ENCODE results near the gene MLPH.
A peak's percentile ranks its signal among the peaks of the same experiment; 100 is the strongest.

MLPH gene

DNA sequence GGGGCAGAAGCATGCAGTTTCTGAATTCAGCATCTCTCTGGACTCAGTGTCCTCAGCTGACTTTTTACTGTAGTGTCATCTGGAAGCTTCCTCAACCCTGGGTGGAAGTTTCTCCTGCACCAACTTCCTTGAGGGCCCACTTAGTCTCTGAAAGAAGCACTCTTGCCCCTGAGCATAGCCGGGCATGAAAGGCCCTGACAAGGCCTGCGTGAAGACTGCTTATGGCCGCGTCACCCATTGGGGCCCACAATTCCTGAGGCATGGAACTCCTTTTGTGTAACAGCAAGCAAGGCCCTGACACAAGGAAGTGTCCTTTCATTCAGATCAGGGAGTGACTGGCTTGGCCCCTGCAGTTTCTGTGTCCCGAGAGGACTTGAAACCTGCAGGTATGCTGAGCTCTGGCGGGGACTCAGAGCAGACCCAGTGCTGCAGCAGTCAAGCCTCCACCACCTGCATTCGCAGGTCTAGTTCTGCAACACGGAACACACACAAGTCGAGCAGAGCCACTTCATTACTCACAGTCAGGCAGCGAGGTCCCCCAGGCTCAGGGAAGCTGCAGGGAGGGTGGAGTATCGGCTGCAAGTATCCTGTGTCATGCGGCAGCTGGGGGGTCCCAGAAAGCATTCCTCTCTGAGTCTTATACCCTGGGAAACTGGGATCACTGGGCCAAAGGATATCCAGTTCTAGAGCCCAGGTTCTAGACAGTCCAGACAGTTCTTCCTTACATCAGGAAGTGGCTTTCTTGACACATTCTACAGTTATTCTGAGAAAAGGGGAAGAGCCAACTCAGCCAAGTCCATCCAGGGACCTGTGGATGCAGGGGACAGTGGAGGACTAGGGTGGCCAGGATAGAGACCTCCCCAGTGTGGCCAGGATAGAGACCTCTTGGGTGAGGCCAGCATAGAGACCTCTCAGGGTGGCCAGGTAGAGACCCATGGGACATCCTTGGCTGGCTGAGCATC lies 43.7 kb downstream of the MLPH start:
- H3K79me2 ChIP-seq (ENCODE audit: control insufficient read depth, insufficient read depth, low read length), result no peaks in the 10 kb centered on the region
- no peak overlapping the region for H2BK120ac ChIP-seq (ENCODE audit: low read depth, low read length)
- no peak overlapping the region for H3K56ac ChIP-seq (ENCODE audit: low read length)
- no peaks in the 10 kb centered on the region for H3K79me1 ChIP-seq (ENCODE audit: low read length)
- H3K4ac ChIP-seq (ENCODE audit: low read depth, low read length), result no peak overlapping the region
- H3K4me1 ChIP-seq (ENCODE audit: control insufficient read depth, low read depth, low read length), result peaks cover 3% of the 10 kb centered on the region
- H4K8ac ChIP-seq (ENCODE audit: low read depth, low read length), result no peak overlapping the region
- H2BK15ac ChIP-seq (replicated peaks; ENCODE audit: low read depth), result no peak overlapping the region
- H3K18ac ChIP-seq (ENCODE audit: low read length), result no peak overlapping the region
- no CpG with 5 or more reads among the region's 12 CpGs for WGBS (ENCODE audit: extremely low coverage, insufficient coverage, low lambda C conversion rate)
- no peak overlapping the region for H4K5ac ChIP-seq (ENCODE audit: low read length)
- H3K4me2 ChIP-seq (ENCODE audit: low read length), result no peak overlapping the region
- H2BK5ac ChIP-seq (ENCODE audit: low read length), result peak overlapping the region; percentile 7
- H3K36me3 ChIP-seq (ENCODE audit: control insufficient read depth, insufficient read depth, low read length), result no peaks in the 10 kb centered on the region
- no peak overlapping the region for H3K27ac ChIP-seq (ENCODE audit: low read depth, low read length)
- no peak overlapping the region for H2AK5ac ChIP-seq (ENCODE audit: low read length)
- no peak overlapping the region for H3K9ac ChIP-seq (ENCODE audit: low read length)
- no peak for DNase-seq
- H3K23ac ChIP-seq (ENCODE audit: low read length), result no peak overlapping the region
- no peak overlapping the region for H3K4me3 ChIP-seq (ENCODE audit: low read length)
- no peaks in the 10 kb centered on the region for H3K27me3 ChIP-seq (ENCODE audit: insufficient read depth, low read length, poor library complexity)

DNA sequence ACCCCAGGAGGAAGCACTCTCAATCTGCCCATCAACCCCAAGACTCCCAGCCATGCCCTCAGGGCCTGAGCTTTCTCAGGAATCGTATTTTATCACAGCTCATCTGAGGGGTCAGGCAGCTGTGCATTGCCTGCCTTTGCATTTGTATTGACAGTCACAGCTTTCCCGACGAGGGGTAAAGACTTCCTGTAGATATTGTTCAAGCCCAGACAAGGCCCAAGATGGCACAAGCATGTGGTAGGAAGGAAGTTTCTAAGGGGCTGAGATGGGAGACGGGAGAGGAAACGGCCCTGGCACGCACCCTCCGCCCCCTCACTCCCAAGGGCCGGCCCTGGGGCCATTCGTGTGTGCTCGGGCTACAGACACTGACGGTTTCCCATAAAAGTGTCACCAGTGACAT lies 45.1 kb downstream of the MLPH start:
- H2BK5ac ChIP-seq (ENCODE audit: low read length), result peak overlapping the region; percentile 28
- H4K5ac ChIP-seq (ENCODE audit: low read length), result no peak overlapping the region
- H3K56ac ChIP-seq (ENCODE audit: low read length), result peak overlapping the region; percentile 43
- H3K79me1 ChIP-seq (ENCODE audit: low read length), result no peaks in the 10 kb centered on the region
- peak; percentile 43 for DNase-seq
- H3K18ac ChIP-seq (ENCODE audit: low read length), result peak overlapping the region; percentile 12
- H4K8ac ChIP-seq (ENCODE audit: low read depth, low read length), result no peak overlapping the region
- no peaks in the 10 kb centered on the region for H3K36me3 ChIP-seq (ENCODE audit: control insufficient read depth, insufficient read depth, low read length)
- no peaks in the 10 kb centered on the region for H3K27me3 ChIP-seq (ENCODE audit: insufficient read depth, low read length, poor library complexity)
- H2AK5ac ChIP-seq (ENCODE audit: low read length), result no peak overlapping the region
- H3K23ac ChIP-seq (ENCODE audit: low read length), result no peak overlapping the region
- peak overlapping the region; percentile 18 for H3K4ac ChIP-seq (ENCODE audit: low read depth, low read length)
- H3K79me2 ChIP-seq (ENCODE audit: control insufficient read depth, insufficient read depth, low read length), result no peaks in the 10 kb centered on the region
- no CpG with 5 or more reads among the region's 11 CpGs for WGBS (ENCODE audit: extremely low coverage, insufficient coverage, low lambda C conversion rate)
- H3K27ac ChIP-seq (ENCODE audit: low read depth, low read length), result peak overlapping the region; percentile 47
- H3K4me2 ChIP-seq (ENCODE audit: low read length), result no peak overlapping the region
- no peak overlapping the region for H2BK120ac ChIP-seq (ENCODE audit: low read depth, low read length)
- H2BK15ac ChIP-seq (replicated peaks; ENCODE audit: low read depth), result no peak overlapping the region
- H3K4me3 ChIP-seq (ENCODE audit: low read length), result no peak overlapping the region
- no peak overlapping the region for H3K9ac ChIP-seq (ENCODE audit: low read length)
- H3K4me1 ChIP-seq (ENCODE audit: control insufficient read depth, low read depth, low read length), result peaks cover 3% of the 10 kb centered on the region

DNA sequence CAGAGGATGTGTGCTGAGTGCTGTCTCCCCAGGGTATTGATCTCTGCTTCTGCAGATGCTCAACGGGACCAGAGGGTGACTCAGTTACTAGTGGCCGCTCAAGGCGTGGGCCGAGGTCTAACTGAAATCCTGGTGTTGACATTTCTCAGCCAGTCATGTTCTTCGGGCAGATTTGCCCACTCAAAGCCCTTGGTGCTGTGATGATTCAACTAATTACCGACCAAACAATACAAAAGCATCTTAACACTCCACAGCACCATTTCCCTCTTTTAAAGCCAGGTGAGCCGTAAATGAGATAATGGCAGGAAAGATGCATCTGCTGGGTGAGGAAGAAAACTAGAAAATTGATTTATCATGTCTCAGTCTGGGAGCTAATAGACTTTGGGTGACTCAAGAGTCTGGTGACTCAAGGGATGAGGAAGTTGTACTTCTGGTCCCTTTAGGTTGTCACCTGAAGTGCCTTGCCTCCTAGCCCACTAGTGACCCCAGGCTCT lies 46.7 kb downstream of the MLPH start:
- Histone ChIP-seq H3K4ac (ENCODE audit: low read depth, low read length) (no peak overlapping the region), H3K4me3 (ENCODE audit: low read length) (no peak overlapping the region), H4K5ac (ENCODE audit: low read length) (no peak overlapping the region), H3K23ac (ENCODE audit: low read length) (no peak overlapping the region), H3K36me3 (ENCODE audit: control insufficient read depth, insufficient read depth, low read length) (no peaks in the 10 kb centered on the region), H3K27ac (ENCODE audit: low read depth, low read length) (no peak overlapping the region), H3K79me2 (ENCODE audit: control insufficient read depth, insufficient read depth, low read length) (no peaks in the 10 kb centered on the region), H3K4me2 (ENCODE audit: low read length) (no peak overlapping the region), H2BK15ac (replicated peaks; ENCODE audit: low read depth) (no peak overlapping the region), H4K8ac (ENCODE audit: low read depth, low read length) (no peak overlapping the region), H3K18ac (ENCODE audit: low read length) (no peak overlapping the region), H3K27me3 (ENCODE audit: insufficient read depth, low read length, poor library complexity) (no peaks in the 10 kb centered on the region), H3K9ac (ENCODE audit: low read length) (no peak overlapping the region), H3K56ac (ENCODE audit: low read length) (no peak overlapping the region), H2AK5ac (ENCODE audit: low read length) (no peak overlapping the region), H2BK5ac (ENCODE audit: low read length) (no peak overlapping the region), H2BK120ac (ENCODE audit: low read depth, low read length) (no peak overlapping the region), H3K79me1 (ENCODE audit: low read length) (no peaks in the 10 kb centered on the region), H3K4me1 (ENCODE audit: control insufficient read depth, low read depth, low read length) (peaks cover 3% of the 10 kb centered on the region)
- no peak for DNase-seq
- WGBS (ENCODE audit: extremely low coverage, insufficient coverage, low lambda C conversion rate), result no CpG with 5 or more reads among the region's 7 CpGs

DNA sequence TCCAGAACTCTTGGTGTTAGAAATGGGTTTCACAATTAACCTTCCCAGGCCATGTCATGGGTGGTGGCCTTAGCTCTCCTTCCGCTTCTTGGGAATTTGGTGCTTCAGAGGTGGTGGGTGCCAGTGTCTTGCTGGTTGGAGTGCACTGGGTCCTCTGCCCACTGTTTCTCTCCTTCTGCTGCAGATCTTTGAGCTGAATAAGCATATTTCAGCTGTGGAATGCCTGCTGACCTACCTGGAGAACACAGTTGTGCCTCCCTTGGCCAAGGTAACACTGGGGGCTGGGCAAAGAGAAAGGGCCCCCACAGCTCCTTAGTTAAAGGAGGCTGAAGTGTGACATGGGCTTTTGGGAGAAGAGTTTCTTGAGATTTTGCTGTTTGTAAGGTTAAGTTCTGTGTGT lies 47.3 kb downstream of the MLPH start:
- Histone ChIP-seq H3K27ac (ENCODE audit: low read depth, low read length) (no peak overlapping the region), H3K4me1 (ENCODE audit: control insufficient read depth, low read depth, low read length) (peaks cover 3% of the 10 kb centered on the region), H2BK15ac (replicated peaks; ENCODE audit: low read depth) (no peak overlapping the region), H2AK5ac (ENCODE audit: low read length) (no peak overlapping the region), H3K4me3 (ENCODE audit: low read length) (no peak overlapping the region), H4K5ac (ENCODE audit: low read length) (no peak overlapping the region), H3K4me2 (ENCODE audit: low read length) (no peak overlapping the region), H3K4ac (ENCODE audit: low read depth, low read length) (no peak overlapping the region), H3K36me3 (ENCODE audit: control insufficient read depth, insufficient read depth, low read length) (no peaks in the 10 kb centered on the region), H3K9ac (ENCODE audit: low read length) (no peak overlapping the region), H3K79me2 (ENCODE audit: control insufficient read depth, insufficient read depth, low read length) (no peaks in the 10 kb centered on the region), H3K18ac (ENCODE audit: low read length) (no peak overlapping the region), H3K23ac (ENCODE audit: low read length) (no peak overlapping the region), H3K79me1 (ENCODE audit: low read length) (no peaks in the 10 kb centered on the region), H4K8ac (ENCODE audit: low read depth, low read length) (no peak overlapping the region), H3K56ac (ENCODE audit: low read length) (no peak overlapping the region), H2BK120ac (ENCODE audit: low read depth, low read length) (no peak overlapping the region), H3K27me3 (ENCODE audit: insufficient read depth, low read length, poor library complexity) (no peaks in the 10 kb centered on the region), H2BK5ac (ENCODE audit: low read length) (no peak overlapping the region)
- no CpG with 5 or more reads among the region's 1 CpG for WGBS (ENCODE audit: extremely low coverage, insufficient coverage, low lambda C conversion rate)
- DNase-seq, result no peak

DNA sequence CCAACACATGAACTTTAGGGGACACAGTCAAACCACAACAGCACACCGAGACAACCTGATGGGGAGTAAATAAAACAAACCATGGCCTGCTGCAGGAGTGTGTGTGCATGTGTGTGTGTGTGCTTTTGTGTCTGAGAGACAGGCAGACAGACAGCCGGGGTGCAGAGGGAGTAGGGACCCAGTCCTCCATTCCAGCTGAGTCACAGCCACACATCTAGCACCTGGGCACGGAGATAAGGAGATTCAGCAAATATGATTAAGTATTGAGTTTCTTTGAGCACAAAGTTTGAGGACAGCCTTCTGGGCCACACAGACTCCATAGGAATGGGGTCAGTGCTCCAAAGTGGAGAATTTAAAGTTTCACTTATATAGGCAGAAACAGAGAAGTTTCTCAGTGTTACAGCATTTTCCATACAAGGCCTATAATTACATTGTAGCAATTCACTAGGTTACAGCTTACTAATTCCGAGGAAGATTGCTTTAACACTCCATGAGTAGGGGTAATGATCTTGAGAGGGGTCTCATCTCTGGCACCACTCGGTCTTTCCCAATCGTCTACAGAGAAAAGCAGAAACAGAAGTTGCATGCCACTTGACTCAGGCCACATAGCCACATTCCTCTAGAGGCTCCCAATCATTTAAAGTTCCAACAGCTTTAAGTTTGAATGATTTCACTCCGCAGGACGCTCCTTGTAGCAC lies 48.5 kb downstream of the MLPH start:
- Histone ChIP-seq H3K4me3 (ENCODE audit: low read length) (no peak overlapping the region), H3K9ac (ENCODE audit: low read length) (no peak overlapping the region), H3K23ac (ENCODE audit: low read length) (no peak overlapping the region), H3K27me3 (ENCODE audit: insufficient read depth, low read length, poor library complexity) (no peaks in the 10 kb centered on the region), H2BK15ac (replicated peaks; ENCODE audit: low read depth) (no peak overlapping the region), H3K4me2 (ENCODE audit: low read length) (no peak overlapping the region), H4K5ac (ENCODE audit: low read length) (no peak overlapping the region), H3K79me1 (ENCODE audit: low read length) (no peaks in the 10 kb centered on the region), H3K56ac (ENCODE audit: low read length) (no peak overlapping the region), H2BK5ac (ENCODE audit: low read length) (no peak overlapping the region), H3K27ac (ENCODE audit: low read depth, low read length) (no peak overlapping the region), H3K4ac (ENCODE audit: low read depth, low read length) (no peak overlapping the region), H2BK120ac (ENCODE audit: low read depth, low read length) (no peak overlapping the region), H4K8ac (ENCODE audit: low read depth, low read length) (no peak overlapping the region), H3K79me2 (ENCODE audit: control insufficient read depth, insufficient read depth, low read length) (no peaks in the 10 kb centered on the region), H3K4me1 (ENCODE audit: control insufficient read depth, low read depth, low read length) (peaks cover 3% of the 10 kb centered on the region), H3K36me3 (ENCODE audit: control insufficient read depth, insufficient read depth, low read length) (no peaks in the 10 kb centered on the region), H3K18ac (ENCODE audit: low read length) (no peak overlapping the region), H2AK5ac (ENCODE audit: low read length) (no peak overlapping the region)
- WGBS (ENCODE audit: extremely low coverage, insufficient coverage, low lambda C conversion rate), result no CpG with 5 or more reads among the region's 8 CpGs
- no peak for DNase-seq
